Measurements from ENCODE around the gene DCTN4. TPM values are rescaled to one million over a fixed set of nuclear protein-coding genes. Genes with fewer than 3 reads are reported as not detected.
A peak's percentile ranks its signal among the peaks of the same experiment; 100 is the strongest.

Gene DCTN4
- total and polyA plus RNA-seq, 9 of the 15 experiments (the other 6 are each of a cell fraction or from before 2014, with no cell fraction given): 20.4 to 64.9 (median 49.9) TPM

DNA sequence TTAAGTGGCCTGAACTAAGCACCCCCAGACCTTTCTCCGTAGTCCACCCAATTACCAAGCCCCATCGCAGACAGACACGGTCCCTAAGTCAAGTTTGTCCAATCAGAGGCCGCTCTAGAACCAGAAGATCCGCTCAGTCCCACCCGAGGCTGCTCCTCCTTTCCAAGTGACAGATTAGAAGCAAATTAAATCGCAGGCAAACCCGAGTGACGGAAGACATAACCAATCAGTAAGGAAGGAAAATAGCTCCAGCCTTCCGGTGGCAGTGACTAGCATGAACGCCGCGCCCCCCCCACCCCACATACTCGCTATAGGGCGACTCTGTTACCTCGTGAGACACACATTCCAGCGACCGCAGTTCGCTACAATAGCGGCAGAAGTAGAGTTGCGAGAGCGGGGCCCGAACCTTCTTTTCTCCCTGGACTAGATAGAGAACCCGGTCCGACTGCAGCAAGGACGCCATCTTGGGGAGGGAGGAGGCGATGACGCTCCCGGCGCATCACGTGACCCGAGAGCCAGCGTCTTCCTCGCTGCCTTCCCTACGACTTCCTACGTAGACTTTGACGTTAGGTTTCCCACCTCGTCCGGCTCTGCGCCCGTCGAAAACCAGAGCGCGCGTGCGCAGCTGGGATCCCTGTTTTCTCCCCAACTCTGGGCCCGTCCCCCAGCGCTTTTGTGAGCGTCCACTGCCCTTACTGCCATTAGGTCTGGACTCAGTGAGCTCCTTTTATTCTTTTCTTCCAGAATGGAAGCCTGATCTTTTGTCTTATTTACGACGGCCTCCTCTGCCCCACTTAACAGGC, at the start of gene DCTN4 (continued):
- TF ChIP-seq, protein P1, sequence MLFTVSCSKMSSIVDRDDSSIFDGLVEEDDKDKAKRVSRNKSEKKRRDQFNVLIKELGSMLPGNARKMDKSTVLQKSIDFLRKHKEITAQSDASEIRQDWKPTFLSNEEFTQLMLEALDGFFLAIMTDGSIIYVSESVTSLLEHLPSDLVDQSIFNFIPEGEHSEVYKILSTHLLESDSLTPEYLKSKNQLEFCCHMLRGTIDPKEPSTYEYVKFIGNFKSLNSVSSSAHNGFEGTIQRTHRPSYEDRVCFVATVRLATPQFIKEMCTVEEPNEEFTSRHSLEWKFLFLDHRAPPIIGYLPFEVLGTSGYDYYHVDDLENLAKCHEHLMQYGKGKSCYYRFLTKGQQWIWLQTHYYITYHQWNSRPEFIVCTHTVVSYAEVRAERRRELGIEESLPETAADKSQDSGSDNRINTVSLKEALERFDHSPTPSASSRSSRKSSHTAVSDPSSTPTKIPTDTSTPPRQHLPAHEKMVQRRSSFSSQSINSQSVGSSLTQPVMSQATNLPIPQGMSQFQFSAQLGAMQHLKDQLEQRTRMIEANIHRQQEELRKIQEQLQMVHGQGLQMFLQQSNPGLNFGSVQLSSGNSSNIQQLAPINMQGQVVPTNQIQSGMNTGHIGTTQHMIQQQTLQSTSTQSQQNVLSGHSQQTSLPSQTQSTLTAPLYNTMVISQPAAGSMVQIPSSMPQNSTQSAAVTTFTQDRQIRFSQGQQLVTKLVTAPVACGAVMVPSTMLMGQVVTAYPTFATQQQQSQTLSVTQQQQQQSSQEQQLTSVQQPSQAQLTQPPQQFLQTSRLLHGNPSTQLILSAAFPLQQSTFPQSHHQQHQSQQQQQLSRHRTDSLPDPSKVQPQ (CRISPR knock-in tag; IDR thresholded peaks at IDR 0.05; ENCODE audit: borderline replicate concordance): no peak
- no peak for TF ChIP-seq CBX8 (IDR thresholded peaks at IDR 0.05; ENCODE audit: borderline replicate concordance, extremely low read depth, low read depth, low read length, poor library complexity, severe bottlenecking)
- peak; percentile 46; the same call in 1 of the 2 replicates for TF ChIP-seq RNF2 (IDR thresholded peaks at IDR 0.05)
- TF ChIP-seq, protein P2, sequence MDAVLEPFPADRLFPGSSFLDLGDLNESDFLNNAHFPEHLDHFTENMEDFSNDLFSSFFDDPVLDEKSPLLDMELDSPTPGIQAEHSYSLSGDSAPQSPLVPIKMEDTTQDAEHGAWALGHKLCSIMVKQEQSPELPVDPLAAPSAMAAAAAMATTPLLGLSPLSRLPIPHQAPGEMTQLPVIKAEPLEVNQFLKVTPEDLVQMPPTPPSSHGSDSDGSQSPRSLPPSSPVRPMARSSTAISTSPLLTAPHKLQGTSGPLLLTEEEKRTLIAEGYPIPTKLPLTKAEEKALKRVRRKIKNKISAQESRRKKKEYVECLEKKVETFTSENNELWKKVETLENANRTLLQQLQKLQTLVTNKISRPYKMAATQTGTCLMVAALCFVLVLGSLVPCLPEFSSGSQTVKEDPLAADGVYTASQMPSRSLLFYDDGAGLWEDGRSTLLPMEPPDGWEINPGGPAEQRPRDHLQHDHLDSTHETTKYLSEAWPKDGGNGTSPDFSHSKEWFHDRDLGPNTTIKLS (IDR thresholded peaks at IDR 0.05; ENCODE audit: borderline replicate concordance, low read depth): peak; percentile 100
- peak; percentile 80; the same call in 1 of the 2 replicates for TF ChIP-seq PHF8 (IDR thresholded peaks at IDR 0.05; ENCODE audit: borderline replicate concordance, low read length)
- TF ChIP-seq TAF15 (IDR thresholded peaks at IDR 0.05; ENCODE audit: low read depth, low read length): no peak
- TF ChIP-seq, protein P3, sequence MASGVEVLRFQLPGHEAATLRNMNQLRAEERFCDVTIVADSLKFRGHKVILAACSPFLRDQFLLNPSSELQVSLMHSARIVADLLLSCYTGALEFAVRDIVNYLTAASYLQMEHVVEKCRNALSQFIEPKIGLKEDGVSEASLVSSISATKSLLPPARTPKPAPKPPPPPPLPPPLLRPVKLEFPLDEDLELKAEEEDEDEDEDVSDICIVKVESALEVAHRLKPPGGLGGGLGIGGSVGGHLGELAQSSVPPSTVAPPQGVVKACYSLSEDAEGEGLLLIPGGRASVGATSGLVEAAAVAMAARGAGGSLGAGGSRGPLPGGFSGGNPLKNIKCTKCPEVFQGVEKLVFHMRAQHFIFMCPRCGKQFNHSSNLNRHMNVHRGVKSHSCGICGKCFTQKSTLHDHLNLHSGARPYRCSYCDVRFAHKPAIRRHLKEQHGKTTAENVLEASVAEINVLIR (CRISPR knock-in tag; IDR thresholded peaks at IDR 0.05): peak; percentile 81
- TF ChIP-seq, protein P4, sequence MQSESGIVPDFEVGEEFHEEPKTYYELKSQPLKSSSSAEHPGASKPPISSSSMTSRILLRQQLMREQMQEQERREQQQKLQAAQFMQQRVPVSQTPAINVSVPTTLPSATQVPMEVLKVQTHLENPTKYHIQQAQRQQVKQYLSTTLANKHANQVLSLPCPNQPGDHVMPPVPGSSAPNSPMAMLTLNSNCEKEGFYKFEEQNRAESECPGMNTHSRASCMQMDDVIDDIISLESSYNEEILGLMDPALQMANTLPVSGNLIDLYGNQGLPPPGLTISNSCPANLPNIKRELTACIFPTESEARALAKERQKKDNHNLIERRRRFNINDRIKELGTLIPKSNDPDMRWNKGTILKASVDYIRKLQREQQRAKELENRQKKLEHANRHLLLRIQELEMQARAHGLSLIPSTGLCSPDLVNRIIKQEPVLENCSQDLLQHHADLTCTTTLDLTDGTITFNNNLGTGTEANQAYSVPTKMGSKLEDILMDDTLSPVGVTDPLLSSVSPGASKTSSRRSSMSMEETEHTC (IDR thresholded peaks at IDR 0.05): peak; percentile 91; the same call in 1 of the 2 replicates
- TF ChIP-seq NCOA6 (IDR thresholded peaks at IDR 0.05): peak; percentile 83
- no peak for TF ChIP-seq FOXA1 (IDR thresholded peaks at IDR 0.05; ENCODE audit: borderline replicate concordance)
- no peak for TF ChIP-seq POLR3A (IDR thresholded peaks at IDR 0.05; ENCODE audit: borderline replicate concordance, extremely low read depth, insufficient read depth, insufficient read length)
- TF ChIP-seq NFXL1 (CRISPR knock-in tag; IDR thresholded peaks at IDR 0.05): no peak
- TF ChIP-seq NCOA1 (IDR thresholded peaks at IDR 0.05; ENCODE audit: low read depth): peak; percentile 82; the same call in 1 of the 2 replicates
- TF ChIP-seq NR2C2 (CRISPR knock-in tag; IDR thresholded peaks at IDR 0.05): no peak
- peak; percentile 74 for TF ChIP-seq NR2C2 (tag; IDR thresholded peaks at IDR 0.05)
- peak in 1 of 2 experiments; percentile 50; a peak in 1 of 4 replicates for TF ChIP-seq TBL1XR1 (IDR thresholded peaks at IDR 0.05; ENCODE audit: low read length in 2 of 2)
- TF ChIP-seq ZNF551 (CRISPR knock-in tag; IDR thresholded peaks at IDR 0.05): no peak
- 0 out of 2 replicates have a peak, but pooled peaks have one; percentile 39 for TF ChIP-seq SMAD3 (CRISPR knock-in tag; conservative IDR thresholded peaks at IDR 0.05)
- TF ChIP-seq ZNF12 (CRISPR knock-in tag; IDR thresholded peaks at IDR 0.05): no peak
- TF ChIP-seq ZFP30 (CRISPR knock-in tag; IDR thresholded peaks at IDR 0.05; ENCODE audit: borderline replicate concordance): no peak; the same call in 1 of the 2 replicates
- TF ChIP-seq TGIF2 (CRISPR knock-in tag; IDR thresholded peaks at IDR 0.05): no peak
